GM23338 (cell line): ENCODE data around the gene DRAXIN. TPM values are rescaled to one million over a fixed set of nuclear protein-coding genes. Genes with fewer than 3 reads are reported as not detected.

Source experiments
- ATAC-seq: fragments of 200-7000 bp; cut with Tn5 transposase; 3 replicates; pipeline ENCODE4 v1.9.1; 2020
- DNase-seq: peaks from one replicate; pipeline ENCODE4 v3.0.0-alpha.2; 2015; ENCODE audit warnings: low spot score
- H2AFZ ChIP-seq: fragments of 200-600 bp; sonication (generic); 2 replicates; pipeline ENCODE4 v1.8.0; 2016; ENCODE audit warnings: antibody characterized with exemption, mild to moderate bottlenecking, moderate library complexity
- H3F3A ChIP-seq: fragments of 200-600 bp; sonication (generic); replicated peaks from 2 replicates; pipeline ENCODE4 v1.8.0; 2017; ENCODE audit warnings: antibody characterized with exemption, mixed run types, low read depth
- H3K27ac ChIP-seq: fragments of 200-600 bp; sonication (generic); 2 replicates; pipeline ENCODE4 v1.6.1; 2016; ENCODE audit warnings: low read depth
- H3K27me3 ChIP-seq: fragments of 200-600 bp; sonication (generic); 2 replicates; pipeline ENCODE4 v1.8.0; 2016; ENCODE audit warnings: mild to moderate bottlenecking, mixed run types, moderate library complexity; ENCODE audit not compliant: insufficient read depth
- H3K36me3 ChIP-seq: fragments of 200-600 bp; sonication (generic); 2 replicates; pipeline ENCODE4 v1.8.0; 2016; ENCODE audit warnings: mild to moderate bottlenecking; ENCODE audit not compliant: insufficient read depth
- H3K4me1 ChIP-seq: fragments of 200-600 bp; sonication (generic); 2 replicates; pipeline ENCODE4 v1.8.0; 2016; ENCODE audit warnings: mild to moderate bottlenecking, moderate library complexity; ENCODE audit not compliant: insufficient read depth
- H3K4me2 ChIP-seq: fragments of 200-600 bp; sonication (generic); 2 replicates; pipeline ENCODE4 v1.7.1; 2017; ENCODE audit warnings: mixed run types
- H3K4me3 ChIP-seq: fragments of 200-600 bp; sonication (generic); 2 replicates; pipeline ENCODE4 v1.6.1; 2016; ENCODE audit warnings: mixed run types
- H3K79me2 ChIP-seq: fragments of 200-600 bp; sonication (generic); replicated peaks from 2 replicates; pipeline ENCODE4 v1.8.0; 2017; ENCODE audit warnings: mild to moderate bottlenecking; ENCODE audit not compliant: insufficient read depth
- H3K9me2 ChIP-seq: fragments of 200-600 bp; sonication (generic); 2 replicates; pipeline ENCODE4 v1.8.0; 2017; ENCODE audit not compliant: insufficient read depth
- H4K20me1 ChIP-seq: fragments of 200-600 bp; sonication (generic); replicated peaks from 2 replicates; pipeline ENCODE4 v1.8.0; 2017; ENCODE audit warnings: mild to moderate bottlenecking; ENCODE audit not compliant: insufficient read depth
- H3K27ac Mint-ChIP-seq: 2 replicates; pipeline ENCODE4 v1.8.0; 2020; ENCODE audit warnings: inconsistent platforms, mild to moderate bottlenecking, moderate library complexity, mixed read lengths
- H3K27me3 Mint-ChIP-seq: 3 replicates; pipeline ENCODE4 v1.8.0; 2022; ENCODE audit warnings: low read depth, mild to moderate bottlenecking, moderate library complexity, mixed read lengths, inconsistent platforms; ENCODE audit not compliant: insufficient read depth, poor library complexity
- H3K36me3 Mint-ChIP-seq: 3 replicates; pipeline ENCODE4 v1.8.0; 2021; ENCODE audit warnings: low read depth, mild to moderate bottlenecking, inconsistent platforms, moderate library complexity, mixed read lengths
- H3K4me1 Mint-ChIP-seq: 3 replicates; pipeline ENCODE4 v1.8.0; 2020; ENCODE audit warnings: mild to moderate bottlenecking, inconsistent platforms, mixed read lengths
- H3K4me3 Mint-ChIP-seq: 3 replicates; pipeline ENCODE4 v1.8.0; 2021; ENCODE audit warnings: moderate library complexity, mild to moderate bottlenecking, inconsistent platforms, mixed read lengths
- H3K9me3 Mint-ChIP-seq: 3 replicates; pipeline ENCODE4 v1.8.0; 2020; ENCODE audit warnings: moderate library complexity, mild to moderate bottlenecking, inconsistent platforms, mixed read lengths
- CTCF ChIP-seq, 2 experiments: fragments of 200-600 bp in 1 of 2; sonication (generic) in 1 of 2; conservative IDR thresholded peaks; 2 replicates each; pipeline versions ENCODE4 v1.5.1 to v1.6.1; 2016 to 2017; ENCODE audit warnings: antibody characterized with exemption in 2 of 2, low read depth in 2 of 2, mild to moderate bottlenecking in 2 of 2, moderate library complexity in 1 of 2
- NANOG ChIP-seq: IDR thresholded peaks from 2 replicates; pipeline ENCODE4 v1.6.1; 2016; ENCODE audit warnings: antibody characterized with exemption, borderline replicate concordance
- POLR2AphosphoS5 ChIP-seq: IDR thresholded peaks from 2 replicates; pipeline ENCODE4 v1.6.1; 2016; ENCODE audit warnings: antibody characterized with exemption, low read depth
- ZNF331 ChIP-seq: fragments of 250-450 bp; sonication (Bioruptor Pico); IDR thresholded peaks from 2 replicates; pipeline ENCODE4 v1.5.0; 2020; ENCODE audit warnings: low read depth, mild to moderate bottlenecking, moderate library complexity
- polyA plus RNA-seq: library from polyadenylated mRNA; unstranded; fragments of >200 nt; fragmentation: Nextera tagmentation; extraction: Ambion mirVana; gene quantifications from 2 replicates; pipeline ENCODE4 v1.2.1, GENCODE V29; 2016
- total RNA-seq: library from RNA; depleted of rRNA; stranded (reverse); fragments of >200 nt; shearing (Covaris generic); gene quantifications from 2 replicates; pipeline ENCODE4 v1.2.3, GENCODE V29; 2014

Gene DRAXIN
- total and polyA plus RNA-seq, 2 experiments from 2014 or later: 7.6 to 23.0 TPM

- Histone ChIP-seq H3K9me2 (no peaks in the 10 kb centered on the region), H3F3A (peaks cover 9% of the 10 kb centered on the region; the same call in 1 of the 2 replicates), H4K20me1 (no peaks in the 10 kb centered on the region), H3K79me2 (peaks cover 12% of the 10 kb centered on the region), H2AFZ (peak within 1 kb of the TSS; percentile 76), H3K4me3 (peak within 1 kb of the TSS; percentile 86), H3K4me1 (peaks cover 37% of the 10 kb centered on the region), H3K27ac (peak within 1 kb of the TSS; percentile 96), H3K36me3 (no peaks in the 10 kb centered on the region), H3K27me3 (no peaks in the 10 kb centered on the region), H3K4me2 (peak within 1 kb of the TSS; percentile 89)
- ATAC-seq (peak; percentile 79), DNase-seq (peak; percentile 97)
- Mint-ChIP-seq H3K27me3 (peaks cover 14% of the 10 kb centered on the region), H3K9me3 (no peaks in the 10 kb centered on the region; the same call in 2 of the 3 replicates), H3K27ac (peak within 1 kb of the TSS; percentile 98), H3K4me3 (peak within 1 kb of the TSS; percentile 93), H3K36me3 (no peaks in the 10 kb centered on the region), H3K4me1 (peaks cover 50% of the 10 kb centered on the region)
- TF ChIP-seq CTCF (conservative IDR thresholded peaks at IDR 0.05; ENCODE audit: low read depth in 2 of 2): peak in 1 of 2 experiments; percentile 17; a peak in 1 of 4 replicates
- TF ChIP-seq POLR2AphosphoS5: peak; percentile 63
- TF ChIP-seq ZNF331 (CRISPR knock-in tag): no peak
These were observed 44.6 kb downstream of the DRAXIN start, which contains the start of gene AGTRAP for GRCh38 chr1:11735854-11736745. Gene AGTRAP (plus strand): TSS chr1:11736136. CDS start chr1:11736209, 73 bp downstream.

GRCh38 chr1:11736746-11737639, 45.5 kb downstream of the DRAXIN start:
- Mint-ChIP-seq H3K36me3 (no peaks in the 10 kb centered on the region), H3K27ac (peak overlapping the region; percentile 98), H3K4me3 (peak overlapping the region; percentile 93), H3K27me3 (peaks cover 14% of the 10 kb centered on the region), H3K9me3 (no peaks in the 10 kb centered on the region; the same call in 2 of the 3 replicates), H3K4me1 (peaks cover 45% of the 10 kb centered on the region)
- no peak for TF ChIP-seq NANOG
- TF ChIP-seq POLR2AphosphoS5: peak; percentile 26; the same call in 1 of the 2 replicates
- H3K27me3 ChIP-seq: no peaks in the 10 kb centered on the region
- H3K79me2 ChIP-seq: peaks cover 12% of the 10 kb centered on the region
- H3K36me3 ChIP-seq: no peaks in the 10 kb centered on the region
- H3F3A ChIP-seq: peaks cover 16% of the 10 kb centered on the region; the same call in 1 of the 2 replicates
- DNase-seq (peak; percentile 79), ATAC-seq (peak; percentile 69)
- peaks cover 5% of the 10 kb centered on the region for H4K20me1 ChIP-seq
- H3K4me3 ChIP-seq: peak overlapping the region; percentile 86
- H3K9me2 ChIP-seq: no peaks in the 10 kb centered on the region
- peak overlapping the region; percentile 96 for H3K27ac ChIP-seq
- peak overlapping the region; percentile 50 for H2AFZ ChIP-seq
- peak overlapping the region; percentile 89 for H3K4me2 ChIP-seq
- peaks cover 34% of the 10 kb centered on the region for H3K4me1 ChIP-seq
